Measurements from ENCODE around the gene FAF1. TPM values are rescaled to one million over a fixed set of nuclear protein-coding genes. Genes with fewer than 3 reads are reported as not detected.

FAF1 gene
- total and polyA plus RNA-seq, 4 donors, result 27.2 to 51.6 (median 37.1) TPM

- Histone ChIP-seq H3K27ac (ENCODE audit: low read depth in 1 of 2, low read length in 1 of 2) (no peak overlapping the region), H3K9ac (ENCODE audit: insufficient read depth in 1 of 2, low read length in 2 of 2) (no peak overlapping the region), H3K4me1 (ENCODE audit: control insufficient read depth in 5 of 5, insufficient read depth in 5 of 5, low read length in 5 of 5) (no peaks in the 10 kb centered on the region), H3K27me3 (ENCODE audit: control insufficient read depth in 3 of 3, insufficient read depth in 3 of 3, low read length in 2 of 3) (no peaks in the 10 kb centered on the region), H3K9me3 (ENCODE audit: control insufficient read depth in 4 of 4, insufficient read depth in 3 of 4, low read length in 3 of 4) (no peaks in the 10 kb centered on the region), H3K36me3 (ENCODE audit: control insufficient read depth in 4 of 4, insufficient read depth in 4 of 4, low read length in 4 of 4) (no peaks in the 10 kb centered on the region), H3K4me3 (no peak overlapping the region)
- ATAC-seq (ENCODE audit: insufficient read depth, low FRiP score) (no peak), DNase-seq (no peak)
- WGBS, 2 donors, result 84 to 93% methylated on average over 2 of the region's 2 CpGs
- TF ChIP-seq, protein P1, sequence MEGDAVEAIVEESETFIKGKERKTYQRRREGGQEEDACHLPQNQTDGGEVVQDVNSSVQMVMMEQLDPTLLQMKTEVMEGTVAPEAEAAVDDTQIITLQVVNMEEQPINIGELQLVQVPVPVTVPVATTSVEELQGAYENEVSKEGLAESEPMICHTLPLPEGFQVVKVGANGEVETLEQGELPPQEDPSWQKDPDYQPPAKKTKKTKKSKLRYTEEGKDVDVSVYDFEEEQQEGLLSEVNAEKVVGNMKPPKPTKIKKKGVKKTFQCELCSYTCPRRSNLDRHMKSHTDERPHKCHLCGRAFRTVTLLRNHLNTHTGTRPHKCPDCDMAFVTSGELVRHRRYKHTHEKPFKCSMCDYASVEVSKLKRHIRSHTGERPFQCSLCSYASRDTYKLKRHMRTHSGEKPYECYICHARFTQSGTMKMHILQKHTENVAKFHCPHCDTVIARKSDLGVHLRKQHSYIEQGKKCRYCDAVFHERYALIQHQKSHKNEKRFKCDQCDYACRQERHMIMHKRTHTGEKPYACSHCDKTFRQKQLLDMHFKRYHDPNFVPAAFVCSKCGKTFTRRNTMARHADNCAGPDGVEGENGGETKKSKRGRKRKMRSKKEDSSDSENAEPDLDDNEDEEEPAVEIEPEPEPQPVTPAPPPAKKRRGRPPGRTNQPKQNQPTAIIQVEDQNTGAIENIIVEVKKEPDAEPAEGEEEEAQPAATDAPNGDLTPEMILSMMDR (IDR thresholded peaks at IDR 0.05; ENCODE audit: control extremely low read depth, extremely low read depth), result no peak
These were observed 337.8 kb downstream of the FAF1 start for GRCh38 chr1:50622259-50622658.

GRCh38 chr1:50620680-50621329 lies 339.3 kb downstream of the FAF1 start:
- ATAC-seq (ENCODE audit: insufficient read depth, low FRiP score), result peak; percentile 96
- DNase-seq, result peak; percentile 31 to 47 (median 40)
- Histone ChIP-seq H3K4me3 (no peak overlapping the region), H3K4me1 (ENCODE audit: control insufficient read depth in 5 of 5, insufficient read depth in 5 of 5, low read length in 5 of 5) (no peaks in the 10 kb centered on the region), H3K9me3 (ENCODE audit: control insufficient read depth in 4 of 4, insufficient read depth in 3 of 4, low read length in 3 of 4) (no peaks in the 10 kb centered on the region), H3K27ac (ENCODE audit: low read depth in 1 of 2, low read length in 1 of 2) (peak overlapping the region in 1 of 2 donors; percentile 68), H3K9ac (ENCODE audit: insufficient read depth in 1 of 2, low read length in 2 of 2) (no peak overlapping the region), H3K36me3 (ENCODE audit: control insufficient read depth in 4 of 4, insufficient read depth in 4 of 4, low read length in 4 of 4) (no peaks in the 10 kb centered on the region), H3K27me3 (ENCODE audit: control insufficient read depth in 3 of 3, insufficient read depth in 3 of 3, low read length in 2 of 3) (no peaks in the 10 kb centered on the region)
- WGBS, 2 donors, result 75 to 80% methylated on average over 6 of the region's 6 CpGs
- TF ChIP-seq, protein P1 (IDR thresholded peaks at IDR 0.05; ENCODE audit: control extremely low read depth, extremely low read depth), result no peak

GRCh38 chr1:50615036-50615750 lies 344.9 kb downstream of the FAF1 start:
- TF ChIP-seq, protein P1 (IDR thresholded peaks at IDR 0.05; ENCODE audit: control extremely low read depth, extremely low read depth), result no peak
- Histone ChIP-seq H3K36me3 (ENCODE audit: control insufficient read depth in 4 of 4, insufficient read depth in 4 of 4, low read length in 4 of 4) (peaks cover 0 to 3% (median 0%) of the 10 kb centered on the region in 4 donors), H3K4me3 (no peak overlapping the region), H3K9ac (ENCODE audit: insufficient read depth in 1 of 2, low read length in 2 of 2) (no peak overlapping the region), H3K4me1 (ENCODE audit: control insufficient read depth in 5 of 5, insufficient read depth in 5 of 5, low read length in 5 of 5) (no peaks in the 10 kb centered on the region), H3K27me3 (ENCODE audit: control insufficient read depth in 3 of 3, insufficient read depth in 3 of 3, low read length in 2 of 3) (no peaks in the 10 kb centered on the region), H3K27ac (ENCODE audit: low read depth in 1 of 2, low read length in 1 of 2) (no peak overlapping the region), H3K9me3 (ENCODE audit: control insufficient read depth in 4 of 4, insufficient read depth in 3 of 4, low read length in 3 of 4) (no peaks in the 10 kb centered on the region)
- DNase-seq (no peak), ATAC-seq (ENCODE audit: insufficient read depth, low FRiP score) (no peak)
- 98% methylated on average over 2 of the region's 2 CpGs for WGBS, 2 donors
